Esophagus (tissue), 2 donors: ENCODE data around the gene MON1A. TPM values are rescaled to one million over a fixed set of nuclear protein-coding genes. Genes with fewer than 3 reads are reported as not detected.

ENCODE experiments used
- H3K27ac ChIP-seq, 2 donors: one replicate each; pipeline ENCODE4 v1.5.1; 2013; ENCODE audit warnings: low read depth in 2 of 2, mild to moderate bottlenecking in 2 of 2, inconsistent platforms in 1 of 2, low read length in 1 of 2, moderate library complexity in 1 of 2
- H3K27me3 ChIP-seq, 2 donors: one replicate each; pipeline ENCODE4 v1.6.1; 2013; ENCODE audit warnings: low read length in 2 of 2, control low read depth in 1 of 2, mild to moderate bottlenecking in 1 of 2; ENCODE audit not compliant: insufficient read depth in 2 of 2, control insufficient read depth in 1 of 2
- H3K36me3 ChIP-seq, 2 donors: one replicate each; pipeline ENCODE4 v1.6.1; 2013; ENCODE audit warnings: low read length in 1 of 2; ENCODE audit not compliant: control insufficient read depth in 2 of 2, insufficient read depth in 2 of 2
- H3K4me1 ChIP-seq, 2 donors: one replicate each; pipeline ENCODE4 v1.6.1; 2013; ENCODE audit warnings: low read length in 1 of 2; ENCODE audit not compliant: control insufficient read depth in 2 of 2, insufficient read depth in 2 of 2
- H3K4me3 ChIP-seq, 2 donors: one replicate each; pipeline ENCODE4 v1.5.1; 2013; ENCODE audit warnings: low read length in 2 of 2, mild to moderate bottlenecking in 2 of 2, low read depth in 1 of 2, moderate library complexity in 1 of 2
- H3K9me3 ChIP-seq, 2 donors: one replicate each; pipeline ENCODE4 v1.6.1; 2013; ENCODE audit warnings: mild to moderate bottlenecking in 2 of 2, low read depth in 1 of 2, low read length in 1 of 2, moderate library complexity in 1 of 2; ENCODE audit not compliant: control insufficient read depth in 2 of 2, insufficient read depth in 1 of 2
- WGBS, 2 donors: extraction: QIAGEN DNeasy Blood & Tissue Kit; methylation state at CpG; one replicate each; pipeline ENCODE4 v1.1.7; 2013; 5-methylcytosine and 5-hydroxymethylcytosine counted together
- polyA plus RNA-seq, 2 donors: library from polyadenylated mRNA; stranded (reverse); fragments of 200-250 nt; gene quantifications; one replicate each; pipeline ENCODE4 v1.2.3, GENCODE V29; 2013
- donor health status: healthy with polysubstance abuse.
- donor health status: Bipolar disorder and iron deficiency.

The MON1A gene
- polyA plus RNA-seq, 2 donors, result 7.0 to 10.2 TPM

GRCh38 chr3:49899815-49900214 is 29.8 kb downstream of the MON1A start:
- H3K9me3 ChIP-seq, result no peaks in the 10 kb centered on the region
- H3K4me3 ChIP-seq, result no peak overlapping the region
- peaks cover 2 to 37% of the 10 kb centered on the region in 2 donors for H3K4me1 ChIP-seq
- peak overlapping the region; percentile 87 to 95 for H3K27ac ChIP-seq
- H3K36me3 ChIP-seq, result peaks cover 0 to 18% of the 10 kb centered on the region in 2 donors
- WGBS, 2 donors, result 74 to 75% methylated on average over 5 of the region's 5 CpGs
- no peaks in the 10 kb centered on the region for H3K27me3 ChIP-seq

GRCh38 chr3:49898991-49899390 is 30.6 kb downstream of the MON1A start:
- no peak overlapping the region for H3K27ac ChIP-seq
- peaks cover 0 to 18% of the 10 kb centered on the region in 2 donors for H3K36me3 ChIP-seq
- H3K4me1 ChIP-seq, result peaks cover 2 to 34% of the 10 kb centered on the region in 2 donors
- no peaks in the 10 kb centered on the region for H3K9me3 ChIP-seq
- H3K4me3 ChIP-seq, result no peak overlapping the region
- 68 to 73% methylated on average over 6 of the region's 6 CpGs for WGBS, 2 donors
- H3K27me3 ChIP-seq, result no peaks in the 10 kb centered on the region

GRCh38 chr3:49896345-49896744 is 33.3 kb downstream of the MON1A start:
- Histone ChIP-seq H3K4me3 (no peak overlapping the region), H3K9me3 (no peaks in the 10 kb centered on the region), H3K36me3 (peaks cover 0 to 20% of the 10 kb centered on the region in 2 donors), H3K4me1 (peaks cover 0 to 19% of the 10 kb centered on the region in 2 donors), H3K27ac (no peak overlapping the region), H3K27me3 (no peaks in the 10 kb centered on the region)
- 77 to 89% methylated on average over 5 of the region's 5 CpGs for WGBS, 2 donors

- H3K4me3 ChIP-seq, result no peak overlapping the region
- WGBS, 2 donors, result 95% methylated on average over 9 of the region's 9 CpGs
- no peak overlapping the region for H3K27ac ChIP-seq
- H3K27me3 ChIP-seq, result no peaks in the 10 kb centered on the region
- no peaks in the 10 kb centered on the region for H3K9me3 ChIP-seq
- peaks cover 0 to 13% of the 10 kb centered on the region in 2 donors for H3K4me1 ChIP-seq
- peaks cover 0 to 23% of the 10 kb centered on the region in 2 donors for H3K36me3 ChIP-seq
Measured at GRCh38 chr3:49895791-49896190, 33.8 kb downstream of the MON1A start.

- H3K36me3 ChIP-seq, result peaks cover 0 to 6% of the 10 kb centered on the region in 2 donors
- 81 to 83% methylated on average over 10 of the region's 10 CpGs for WGBS, 2 donors
- no peaks in the 10 kb centered on the region for H3K27me3 ChIP-seq
- no peak overlapping the region for H3K4me3 ChIP-seq
- no peaks in the 10 kb centered on the region for H3K4me1 ChIP-seq
- H3K27ac ChIP-seq, result no peak overlapping the region
- H3K9me3 ChIP-seq, result no peaks in the 10 kb centered on the region
Measured at GRCh38 chr3:49889296-49889695, 40.3 kb downstream of the MON1A start.

GRCh38 chr3:49886922-49887265 is 42.7 kb downstream of the MON1A start:
- Histone ChIP-seq H3K27ac (no peak overlapping the region), H3K36me3 (peaks cover 0 to 6% of the 10 kb centered on the region in 2 donors), H3K4me3 (no peak overlapping the region), H3K4me1 (no peaks in the 10 kb centered on the region), H3K27me3 (no peaks in the 10 kb centered on the region), H3K9me3 (no peaks in the 10 kb centered on the region)

- Histone ChIP-seq H3K27ac (no peak overlapping the region), H3K4me1 (peaks cover 0 to 6% of the 10 kb centered on the region in 2 donors), H3K27me3 (no peaks in the 10 kb centered on the region), H3K36me3 (no peaks in the 10 kb centered on the region), H3K4me3 (no peak overlapping the region), H3K9me3 (no peaks in the 10 kb centered on the region)
- 84 to 90% methylated on average over 4 of the region's 4 CpGs for WGBS, 2 donors
Measured at GRCh38 chr3:49883998-49884397, 45.6 kb downstream of the MON1A start.

GRCh38 chr3:49882166-49882565 is 47.4 kb downstream of the MON1A start:
- Histone ChIP-seq H3K27me3 (no peaks in the 10 kb centered on the region), H3K27ac (no peak overlapping the region), H3K4me3 (no peak overlapping the region), H3K4me1 (peaks cover 0 to 6% of the 10 kb centered on the region in 2 donors), H3K36me3 (no peaks in the 10 kb centered on the region), H3K9me3 (no peaks in the 10 kb centered on the region)
- 25 to 47% methylated on average over 6 of the region's 6 CpGs for WGBS, 2 donors

GRCh38 chr3:49880581-49881315 is 48.9 kb downstream of the MON1A start:
- Histone ChIP-seq H3K27me3 (no peaks in the 10 kb centered on the region), H3K9me3 (no peaks in the 10 kb centered on the region), H3K4me3 (no peak overlapping the region), H3K4me1 (peaks cover 0 to 6% of the 10 kb centered on the region in 2 donors), H3K36me3 (no peaks in the 10 kb centered on the region), H3K27ac (no peak overlapping the region)
- 40 to 42% methylated on average over 6 of the region's 6 CpGs for WGBS, 2 donors

GRCh38 chr3:49879721-49880120 is 49.9 kb downstream of the MON1A start:
- Histone ChIP-seq H3K27me3 (no peaks in the 10 kb centered on the region), H3K4me3 (no peak overlapping the region), H3K4me1 (peaks cover 0 to 6% of the 10 kb centered on the region in 2 donors), H3K9me3 (no peaks in the 10 kb centered on the region), H3K27ac (no peak overlapping the region), H3K36me3 (no peaks in the 10 kb centered on the region)
- 54 to 69% methylated on average over 2 of the region's 2 CpGs for WGBS, 2 donors
